Stimulated activated CD8-positive, alpha-beta memory T cell treated with anti-CD3 and anti-CD28 coated beads, Interleukin-4, amount 100 ng/mL, for 1 hour (primary cell): Measurements from ENCODE around the gene OSBP2.

Experiments used
- DNase-seq, 2 donors: peaks; one replicate each; pipeline ENCODE4 v3.0.0-alpha.2; 2020; ENCODE audit warnings: low read depth in 2 of 2, low spot score in 1 of 2

OSBP2 gene

DNA sequence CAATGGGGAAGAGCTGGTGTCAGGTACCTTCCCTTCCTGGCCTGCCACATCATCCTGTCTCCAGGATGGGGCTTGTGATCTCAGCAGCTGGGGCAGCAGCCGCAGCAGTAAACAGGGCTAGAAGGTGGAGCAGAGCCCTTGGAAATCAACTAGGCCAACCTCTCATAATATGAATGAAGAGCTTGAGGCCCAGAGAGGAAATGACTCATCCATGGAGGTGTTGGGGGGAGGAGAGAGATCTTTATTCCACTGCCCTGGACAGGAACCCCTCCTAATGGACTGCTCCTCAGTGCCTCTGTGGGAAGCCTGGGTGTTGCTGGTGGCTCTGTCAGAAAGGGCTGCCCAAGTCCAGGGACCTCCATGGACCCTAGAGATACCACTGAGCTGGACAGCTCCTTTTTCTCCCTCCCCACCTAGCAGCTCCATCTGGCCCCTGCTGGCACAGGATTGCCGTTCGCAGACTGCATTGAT is 111.8 kb downstream of the OSBP2 start:
- DNase-seq = no peak

DNA sequence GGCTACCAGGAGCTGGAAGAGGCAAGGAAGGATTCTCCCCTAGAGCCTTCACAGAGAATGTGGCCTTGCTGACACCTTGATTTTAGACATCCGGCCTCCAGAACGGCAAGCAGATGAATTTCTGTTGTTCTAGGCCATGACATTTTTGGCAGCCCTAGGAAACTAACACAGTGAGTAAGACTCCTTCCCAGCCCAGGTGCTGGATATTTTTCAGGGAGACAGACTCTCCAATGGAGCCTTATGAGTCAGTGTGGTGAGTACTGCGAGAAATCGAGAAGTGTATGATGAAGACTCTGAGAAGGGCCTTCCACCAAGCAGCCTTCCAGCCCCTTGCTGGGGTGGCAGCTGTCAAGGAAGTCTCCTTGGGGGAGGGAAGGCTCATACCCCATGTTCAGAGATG is 114.4 kb downstream of the OSBP2 start:
- DNase-seq = no peak

DNA sequence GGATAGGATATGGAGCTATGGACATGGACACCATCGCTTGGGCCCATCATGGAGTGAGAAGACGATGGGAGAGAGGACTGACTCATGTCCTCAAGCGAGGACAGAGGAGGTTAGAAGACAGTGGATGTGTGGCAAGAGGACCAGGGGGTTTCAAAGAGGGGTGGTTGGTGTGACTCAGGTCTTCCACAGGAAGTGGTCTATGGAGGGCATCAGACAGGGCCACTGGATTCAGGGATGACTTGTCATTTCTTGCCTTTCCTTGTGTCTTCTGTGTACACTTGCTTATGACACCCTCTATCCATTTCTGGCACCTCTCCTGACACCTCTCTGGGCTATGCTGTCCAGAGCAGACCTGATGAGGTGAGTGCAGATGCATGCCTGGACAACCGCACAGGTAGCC is 115.4 kb downstream of the OSBP2 start:
- no peak for DNase-seq

DNA sequence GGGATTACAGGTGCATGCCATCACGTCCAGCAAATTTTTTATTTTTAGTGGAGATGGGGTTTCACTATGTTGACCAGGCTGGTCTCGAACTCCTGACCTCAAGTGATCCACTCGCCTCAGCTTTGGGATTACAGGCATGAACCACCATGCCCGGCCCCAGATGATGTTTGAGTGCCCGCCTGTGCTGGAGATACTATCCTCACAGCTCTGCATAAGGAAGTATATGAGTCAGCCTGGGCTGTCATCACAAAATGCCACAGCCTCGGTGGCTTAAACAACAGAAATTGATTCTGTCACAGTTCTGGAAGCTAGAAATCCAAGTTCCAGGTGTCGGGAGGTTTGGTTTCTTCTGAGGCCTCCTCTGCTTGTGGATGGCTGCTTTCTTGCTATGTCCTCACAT is 119.3 kb downstream of the OSBP2 start:
- DNase-seq = no peak

DNA sequence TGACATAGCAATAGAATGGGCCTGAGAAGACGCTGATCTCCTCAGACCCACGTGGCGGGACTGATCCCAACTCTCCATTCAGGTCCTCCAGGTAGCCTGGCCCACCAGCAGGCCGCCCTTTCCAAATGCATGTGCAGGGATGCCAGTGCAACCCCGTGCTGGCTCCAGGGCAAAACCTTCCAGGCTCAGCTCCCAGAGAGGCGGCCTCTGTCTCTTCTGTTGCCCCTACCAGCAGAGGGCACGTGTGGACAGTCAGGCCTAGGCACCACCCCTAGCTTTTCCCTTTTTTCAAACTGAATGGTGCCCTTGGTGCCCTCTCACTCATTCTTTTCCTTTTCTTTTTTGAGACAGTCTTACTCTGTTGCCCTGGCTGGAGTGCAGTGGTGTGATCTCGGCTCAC is 121.7 kb downstream of the OSBP2 start:
- DNase-seq = no peak

DNA sequence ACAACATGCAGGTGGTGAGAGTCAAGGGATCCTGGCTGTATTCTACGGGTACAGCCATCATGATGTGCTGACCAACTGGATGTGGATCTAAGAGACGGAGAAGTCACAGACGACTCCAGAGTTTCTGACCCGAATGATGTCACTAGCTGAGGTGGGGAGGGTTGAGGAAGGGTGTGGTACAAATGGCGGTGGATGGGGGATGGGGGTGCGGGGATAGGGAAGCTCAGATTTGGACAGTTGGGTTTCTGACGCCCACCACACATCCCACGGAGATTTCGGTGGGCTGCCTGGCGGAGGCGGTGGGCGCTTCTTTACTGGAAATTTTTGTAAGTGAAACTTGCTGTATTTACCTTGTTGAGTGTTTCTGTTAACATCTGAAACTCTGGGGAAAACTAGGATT is 126.7 kb downstream of the OSBP2 start:
- no peak for DNase-seq

DNA sequence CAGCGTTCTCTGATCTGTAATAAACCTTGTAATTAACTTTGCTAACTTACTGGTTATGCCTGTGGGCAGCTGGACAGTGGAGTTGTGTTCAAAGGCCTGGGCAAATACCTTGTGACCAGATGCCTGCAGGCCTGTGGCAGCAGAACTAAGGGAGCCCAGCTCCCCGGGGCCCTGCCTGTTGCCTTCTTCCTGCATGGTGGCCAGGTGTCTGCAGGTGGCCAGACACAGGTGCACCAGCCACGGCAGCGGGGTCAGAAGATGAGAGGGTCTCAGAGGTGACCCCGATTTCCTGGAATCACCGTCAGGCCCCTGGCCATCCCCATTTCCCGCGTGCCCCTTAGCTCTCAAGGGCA is 127.2 kb downstream of the OSBP2 start:
- no peak for DNase-seq

DNA sequence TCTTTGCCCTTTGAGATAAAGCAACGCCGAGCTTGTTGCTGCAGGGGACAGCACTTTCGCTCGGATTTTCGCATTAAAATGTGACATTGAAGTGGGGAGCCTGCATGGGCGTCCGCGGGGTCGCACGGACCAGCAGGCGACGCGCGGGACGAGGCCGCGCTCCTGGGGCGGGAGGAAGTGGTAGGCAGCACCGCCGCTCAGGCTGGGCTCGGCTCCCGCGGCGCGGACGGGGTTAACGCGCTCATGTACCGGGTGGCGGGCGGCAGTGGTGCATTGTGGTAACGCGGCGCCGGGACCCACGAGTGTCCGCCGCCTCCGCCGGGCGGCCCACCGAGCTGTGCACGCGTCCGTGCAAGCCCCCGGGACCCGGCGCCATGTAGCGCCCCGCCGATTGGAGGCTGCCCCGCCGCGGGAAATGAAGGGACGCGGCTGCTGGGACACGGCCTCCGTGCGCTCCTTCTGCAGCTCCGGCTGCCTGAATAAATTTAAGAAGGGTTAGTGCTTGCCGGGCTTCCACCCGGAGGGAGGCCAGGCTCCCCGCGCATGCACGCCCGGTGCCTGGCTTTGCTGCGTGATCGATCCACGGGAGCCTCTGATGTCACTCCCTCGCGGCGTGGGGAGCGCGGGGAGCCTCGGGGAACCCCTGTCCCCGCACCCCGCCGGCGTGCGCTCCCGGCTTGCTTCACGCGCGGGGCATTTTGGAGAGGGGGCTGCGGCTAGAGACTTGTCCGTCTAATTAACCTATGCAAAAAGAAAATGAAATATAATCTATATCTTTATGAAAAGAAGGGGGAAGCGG is 127.7 kb downstream of the OSBP2 start:
- DNase-seq = no peak

DNA sequence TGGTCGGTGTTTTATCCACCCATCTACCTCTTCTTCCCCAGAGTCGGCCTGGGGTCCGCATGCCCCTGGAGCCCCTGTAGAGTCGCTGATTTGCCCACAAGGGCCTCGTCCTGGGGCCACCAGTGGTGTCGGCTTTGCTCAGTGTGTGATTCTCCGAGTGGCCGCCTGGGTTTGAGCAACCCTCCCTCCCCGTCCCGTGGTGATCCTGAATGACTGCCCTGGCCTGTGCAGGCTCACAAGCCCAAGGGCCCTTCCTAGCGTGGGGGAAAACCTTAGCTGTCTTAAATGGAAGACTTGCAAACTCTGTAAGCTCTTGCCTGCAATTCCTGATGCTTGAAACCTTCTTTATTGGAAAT is 128.3 kb downstream of the OSBP2 start:
- no peak for DNase-seq

DNA sequence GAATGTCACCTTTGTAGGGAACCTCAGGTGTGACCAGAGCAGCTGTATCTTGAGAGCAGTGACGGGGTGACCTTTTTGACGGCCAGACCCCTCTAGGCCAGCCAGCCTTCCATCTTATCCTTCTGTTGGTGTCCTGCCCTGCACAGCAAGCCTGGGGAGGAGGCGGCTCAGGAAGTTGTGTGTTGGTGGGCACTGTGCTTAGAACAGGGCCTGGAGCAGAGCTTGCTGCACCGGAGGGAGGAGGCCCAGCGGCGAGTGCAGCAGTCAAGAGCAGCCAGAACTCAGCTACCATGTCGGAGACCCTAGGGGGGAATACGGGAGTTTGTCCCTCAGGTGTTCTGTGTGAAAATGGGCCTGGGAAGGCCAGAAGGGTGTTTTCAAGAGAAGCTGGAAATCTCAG is 129.4 kb downstream of the OSBP2 start:
- no peak for DNase-seq

DNA sequence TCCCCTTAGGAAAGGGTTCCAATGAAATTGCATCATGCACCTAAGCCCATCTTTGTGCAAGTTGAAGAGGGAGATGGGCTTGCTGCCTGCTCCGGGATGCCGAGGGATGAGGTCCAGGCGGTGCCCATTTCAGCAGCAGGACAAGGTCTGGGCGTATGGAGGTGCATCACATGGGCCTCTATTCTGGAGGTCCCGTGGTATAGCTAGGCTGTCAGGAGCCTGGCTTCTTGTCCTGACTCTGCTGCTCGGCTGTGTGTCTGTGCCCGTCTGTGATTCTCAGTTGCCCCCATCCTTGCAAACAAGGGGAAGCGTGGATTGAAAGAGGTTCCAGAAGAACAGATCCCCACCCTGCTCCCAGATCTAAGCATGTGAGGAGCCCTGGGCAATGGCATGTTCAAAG is 130.0 kb downstream of the OSBP2 start:
- no peak for DNase-seq

DNA sequence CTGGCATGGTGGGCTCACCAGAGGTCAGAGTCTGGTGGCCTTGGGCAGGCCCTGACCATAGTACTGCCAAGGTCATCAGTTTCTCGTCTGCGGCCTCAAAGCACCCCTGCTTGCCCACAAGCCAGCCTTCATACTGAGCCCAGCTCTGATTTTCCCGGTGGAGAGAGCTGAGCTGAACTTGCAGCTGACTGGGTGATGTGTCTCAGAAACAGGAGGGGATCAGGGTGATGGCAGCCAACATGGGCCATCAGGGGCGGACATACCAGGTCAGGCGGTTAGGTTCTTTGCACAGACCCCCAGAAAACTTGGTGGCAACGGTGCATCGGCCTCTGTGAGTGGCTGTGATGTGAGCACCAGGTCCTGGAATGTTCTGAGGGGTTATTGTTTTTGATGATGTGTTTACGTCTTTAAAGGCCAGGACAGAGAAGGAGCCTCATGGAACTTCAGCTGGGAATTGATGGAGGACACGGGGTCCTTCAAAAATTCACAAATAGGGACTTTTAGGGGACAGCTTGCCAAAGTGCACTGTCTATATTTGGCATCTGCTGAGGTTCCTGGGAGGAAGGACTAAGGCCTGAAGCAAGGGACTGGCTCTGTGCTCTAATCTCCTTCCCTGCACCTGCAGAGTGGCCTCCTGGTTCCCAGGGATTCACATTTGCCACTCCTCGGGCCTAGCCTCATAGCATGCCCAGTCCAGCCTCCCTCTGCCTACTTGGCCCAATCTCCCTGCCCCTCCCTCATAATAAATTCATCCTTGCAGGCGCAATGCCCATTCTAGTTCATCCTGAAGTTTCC is 131.2 kb downstream of the OSBP2 start:
- no peak for DNase-seq

DNA sequence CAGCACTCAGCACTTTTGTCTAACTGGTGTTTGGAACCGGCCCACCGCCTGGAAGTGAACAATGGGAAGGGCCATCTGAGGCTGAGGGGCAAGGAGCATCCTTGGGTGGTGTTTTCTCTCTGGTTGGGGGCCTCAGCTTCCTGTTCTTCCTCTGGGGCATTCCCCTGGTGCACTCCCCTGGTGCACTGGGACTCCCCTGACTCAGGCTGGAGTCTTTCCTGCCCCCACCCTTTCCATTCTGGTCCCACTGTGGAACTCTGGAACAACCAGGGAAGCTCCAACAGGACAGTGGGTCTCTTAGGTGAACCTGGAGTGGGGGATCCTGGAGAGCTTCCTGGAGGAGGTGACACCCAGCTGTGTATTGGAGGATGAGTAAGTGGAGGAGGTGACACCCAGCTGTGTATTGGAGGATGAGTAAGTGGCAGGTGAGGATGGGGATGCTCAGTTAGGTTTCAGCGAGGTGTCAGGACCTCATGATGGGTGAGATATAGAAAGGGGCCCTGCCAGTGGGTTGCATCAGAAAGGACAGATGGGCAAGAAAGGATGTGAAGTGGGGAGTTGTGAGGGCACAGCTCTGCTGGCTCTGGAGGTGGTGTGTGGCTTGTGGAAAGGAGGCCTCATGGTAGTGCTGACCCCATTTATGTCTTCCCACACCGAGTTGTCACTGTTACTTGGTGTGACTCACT is 132.1 kb downstream of the OSBP2 start:
- DNase-seq = no peak

DNA sequence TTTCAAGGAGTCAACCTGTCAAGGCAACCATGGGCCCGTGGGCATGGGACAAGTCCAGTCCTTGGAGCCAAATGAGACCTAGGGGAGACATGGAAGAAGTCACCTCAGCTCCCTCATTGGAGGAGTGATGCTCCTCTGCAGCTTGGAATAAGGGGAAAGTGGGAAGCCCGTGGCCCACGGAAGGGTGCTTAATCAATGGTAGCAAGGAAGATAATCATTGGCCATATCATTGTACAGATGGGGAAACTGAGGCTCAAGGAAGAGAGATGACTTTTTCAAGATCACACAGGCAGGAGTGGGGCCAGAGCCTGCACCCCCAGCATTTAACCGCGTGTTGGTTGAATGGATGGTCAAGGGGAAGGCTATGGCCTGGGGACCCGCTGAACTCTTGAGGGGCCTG is 133.0 kb downstream of the OSBP2 start:
- no peak for DNase-seq

DNA sequence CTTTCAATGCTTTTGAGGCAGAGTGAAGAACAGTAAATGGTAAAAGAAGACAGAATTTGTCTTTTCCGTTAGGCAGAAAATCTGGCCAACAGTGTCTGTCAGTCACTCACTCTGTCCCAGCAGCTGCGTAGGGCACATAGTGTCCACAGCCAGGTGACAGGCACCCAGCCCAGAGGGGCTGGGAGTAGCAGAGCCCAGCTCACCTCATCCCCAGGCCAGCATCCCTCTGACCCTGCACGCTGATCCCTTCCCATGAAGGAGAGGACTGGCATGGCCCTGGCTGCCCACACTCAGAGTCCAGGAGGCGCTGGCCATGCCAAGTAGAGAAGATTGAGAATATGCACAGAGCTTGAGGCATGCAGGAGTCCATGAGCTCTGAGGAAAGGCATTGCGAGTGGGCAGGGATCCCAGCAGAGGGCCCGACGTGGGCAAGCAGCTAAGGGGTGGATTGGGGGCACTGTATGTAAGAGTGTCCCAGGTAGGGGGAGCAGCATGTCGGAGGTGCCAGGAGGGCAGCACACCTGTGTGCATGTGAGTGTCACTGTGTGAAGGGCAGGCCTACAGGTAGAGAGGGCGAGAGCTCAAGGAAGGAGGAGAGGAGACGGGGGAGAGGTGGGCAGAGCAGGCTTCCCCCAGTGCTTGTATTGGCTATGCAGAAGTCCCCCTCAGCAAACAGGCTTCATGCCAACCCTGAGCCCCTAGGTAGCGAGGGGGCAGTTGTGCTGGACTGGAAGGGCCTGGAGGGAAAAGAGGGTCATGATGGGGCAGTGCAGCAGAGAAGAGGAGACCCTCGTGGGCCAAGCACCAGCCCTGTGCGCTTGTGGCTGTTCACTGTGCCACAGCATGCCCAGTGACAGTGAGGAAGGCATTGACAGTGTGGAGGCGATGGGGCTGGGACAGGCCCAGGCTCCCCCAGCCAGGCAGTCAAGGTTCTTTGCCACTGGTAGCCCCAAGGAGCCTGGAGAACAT is 133.8 kb downstream of the OSBP2 start:
- DNase-seq = no peak

DNA sequence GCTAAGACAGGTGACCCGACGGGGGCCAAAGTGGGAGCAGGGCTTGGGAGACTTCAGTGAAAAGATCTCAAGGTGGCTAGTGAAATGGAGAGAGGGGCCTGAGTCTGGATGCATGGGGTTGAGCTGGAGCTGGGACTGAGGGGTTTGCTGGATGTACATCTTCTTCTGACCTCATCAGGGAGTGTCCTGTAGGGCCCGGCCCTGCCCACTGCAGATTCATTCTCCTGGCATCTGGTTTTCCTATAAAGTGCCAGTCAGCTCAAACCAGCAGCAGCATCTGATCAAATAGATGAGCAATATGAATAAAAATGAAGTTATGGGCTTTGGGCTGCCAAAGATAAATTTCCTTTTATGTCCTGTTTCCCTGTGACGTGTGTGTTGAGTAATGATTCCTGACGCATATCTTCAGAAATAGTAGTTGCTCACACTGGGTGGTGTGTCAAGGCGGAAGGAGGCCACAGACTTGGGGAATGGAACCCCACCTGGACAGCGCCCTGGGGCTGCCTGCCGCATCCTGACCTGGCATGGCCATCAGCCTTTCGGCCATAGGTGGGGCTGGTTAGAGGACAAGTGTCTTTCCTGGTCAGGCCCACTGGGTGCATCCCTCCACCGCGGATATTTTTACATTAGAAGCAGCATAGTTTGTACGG is 135.4 kb downstream of the OSBP2 start:
- no peak for DNase-seq

DNA sequence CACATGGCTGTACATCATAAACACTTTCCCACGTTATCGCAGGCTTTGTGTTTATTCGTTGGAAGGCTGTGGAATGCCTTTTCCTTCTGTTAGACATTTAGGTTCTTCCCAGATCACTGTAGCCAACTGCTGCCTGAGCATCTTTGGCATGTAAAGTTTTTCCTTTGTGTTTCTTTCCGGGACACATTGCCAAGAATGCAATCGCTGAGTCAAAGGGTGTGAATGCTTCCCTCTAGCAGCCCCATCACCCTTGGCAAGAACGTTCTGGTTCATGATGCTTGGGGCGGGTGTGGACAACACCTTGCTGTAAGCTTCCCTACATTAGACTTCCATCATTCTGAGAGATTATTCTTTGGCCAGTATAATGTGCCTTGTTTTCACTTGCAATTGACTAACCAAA is 136.2 kb downstream of the OSBP2 start:
- DNase-seq = no peak

DNA sequence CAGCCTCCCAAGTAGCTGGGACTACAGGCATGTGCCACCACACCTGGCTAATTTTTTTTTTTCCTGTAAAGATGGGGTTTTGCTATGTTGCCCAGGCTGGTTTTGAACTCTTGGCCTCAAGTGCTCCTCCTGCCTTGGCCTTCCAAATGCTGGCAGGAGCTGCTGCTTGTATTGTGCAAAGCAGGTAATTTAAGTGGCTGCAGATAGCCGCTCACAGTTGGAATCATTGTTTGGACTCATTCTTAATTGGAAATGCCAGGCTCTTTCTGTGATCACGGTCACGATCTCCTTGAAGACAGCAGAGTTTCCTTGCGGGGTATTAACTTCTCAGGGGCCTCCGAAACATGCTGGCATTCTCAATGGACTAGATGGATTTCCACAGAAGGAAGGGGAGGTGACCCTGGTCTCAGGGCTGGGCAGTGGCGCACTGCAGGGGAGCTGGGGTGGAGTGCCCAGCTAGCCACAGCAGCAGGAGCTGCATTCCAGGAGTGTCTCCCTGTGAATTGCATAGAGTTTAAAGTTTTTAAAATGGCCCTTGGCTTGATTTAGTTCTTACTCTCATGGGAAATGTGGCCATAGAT is 137.8 kb downstream of the OSBP2 start:
- DNase-seq = no peak

DNA sequence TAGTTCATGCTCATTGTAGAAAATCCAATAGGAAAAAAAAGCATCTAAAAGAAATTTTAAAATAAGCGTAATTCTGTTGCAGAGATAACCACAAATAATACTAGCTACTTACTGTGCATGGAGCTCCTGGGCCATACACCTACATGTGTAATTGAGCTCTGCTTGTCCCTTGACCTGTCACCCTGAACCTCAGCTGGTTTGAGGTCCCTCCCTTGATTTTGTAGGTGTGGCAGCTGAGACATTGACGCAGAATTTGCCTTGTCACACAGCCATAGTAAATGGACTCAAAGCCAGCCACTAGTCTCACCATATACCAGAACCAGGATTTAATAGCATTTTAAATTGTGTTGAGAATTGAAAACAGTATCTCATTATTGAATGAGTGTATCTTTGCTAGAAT is 138.6 kb downstream of the OSBP2 start:
- DNase-seq = no peak

DNA sequence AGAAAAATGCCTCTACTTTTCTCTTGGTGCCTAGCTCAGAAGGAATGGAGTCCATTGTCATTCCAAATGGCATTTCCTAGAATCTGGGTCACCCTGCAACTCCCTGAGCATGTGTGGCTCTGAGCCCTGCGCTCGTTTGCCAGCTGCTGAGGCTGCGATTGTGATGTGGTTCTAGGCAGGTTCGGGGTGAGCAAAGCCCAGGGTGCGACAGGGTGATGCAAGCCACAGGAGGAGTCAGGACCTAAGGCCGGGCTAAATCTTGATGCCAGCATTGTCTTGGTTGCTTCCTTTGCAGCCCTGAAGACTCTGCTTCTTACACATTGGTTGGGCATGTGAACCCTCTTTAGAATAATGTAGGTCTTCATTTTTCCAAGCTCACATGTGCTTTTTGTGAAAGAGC is 142.9 kb downstream of the OSBP2 start:
- no peak for DNase-seq
